ENCODE data around the gene APAF1.

- TF ChIP-seq CTCF (IDR thresholded peaks at IDR 0.05) (no peak), POLR2A (IDR thresholded peaks at IDR 0.05) (no peak)
Observed at GRCh38 chr12:98601924-98602323, 43.2 kb upstream of the APAF1 start.

Data from lower leg skin (tissue), 3 donors.